IPS-11a (cell line): ENCODE results near the gene KRTAP3-3.
"Not testable (repeated sequence)": the region's sequence is repeated elsewhere in the genome, so short reads cannot be mapped to it uniquely, and the experiment has no call there.

Experiments used
- H3K4me3 ChIP-seq: one replicate; pipeline ENCODE4 v1.5.1; 2013; ENCODE audit warnings: low read depth, low read length, control low read depth

KRTAP3-3 gene

GRCh38 chr17:40993839-40994238, at the start of gene KRTAP3-3:
KRTAP3-3 (minus strand) TSS chr17:40994164; CDS start chr17:40994097, 67 bp downstream.
- H3K4me3 ChIP-seq, result no peak within 1 kb of the TSS

- H3K4me3 ChIP-seq, result no peak overlapping the region
These were observed 49.0 kb upstream of the KRTAP3-3 start for GRCh38 chr17:41042953-41043352.

- H3K4me3 ChIP-seq, result not testable (repeated sequence)
These were observed 47.0 kb upstream of the KRTAP3-3 start, which contains the start of gene KRTAP1-1 for GRCh38 chr17:41040783-41041571. KRTAP1-1 (minus strand) TSS chr17:41041450; CDS start chr17:41041397, 53 bp downstream.

DNA sequence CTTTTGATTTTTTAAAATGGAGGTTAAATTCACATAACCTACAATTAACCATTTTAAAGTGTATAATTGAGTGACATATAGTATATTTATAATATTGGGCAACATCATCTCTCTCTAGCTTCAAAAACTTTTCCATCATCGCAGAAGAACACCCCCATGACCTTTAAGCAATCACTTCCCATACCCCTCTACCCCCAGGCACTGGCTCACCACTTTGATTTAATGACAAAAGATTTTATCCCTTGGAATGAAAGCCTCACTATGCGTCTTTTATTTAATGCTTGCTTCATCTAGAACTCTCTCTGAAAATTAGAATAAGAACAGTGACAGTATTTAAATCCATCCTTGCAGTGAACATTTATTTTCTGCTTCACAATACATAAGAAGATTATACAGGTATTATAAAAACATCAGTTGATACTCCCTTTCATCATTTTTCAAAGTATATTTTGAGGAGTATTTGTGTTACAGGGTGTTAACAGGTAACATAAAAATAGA, 43.9 kb upstream of the KRTAP3-3 start:
- no peak overlapping the region for H3K4me3 ChIP-seq

- H3K4me3 ChIP-seq, result not testable (repeated sequence)
These were observed 40.5 kb upstream of the KRTAP3-3 start, which contains the start of gene KRTAP1-3 for GRCh38 chr17:41034346-41034935. KRTAP1-3 (minus strand) TSS chr17:41034874; CDS start chr17:41034821, 53 bp downstream.

GRCh38 chr17:41029633-41030245, 35.8 kb upstream of the KRTAP3-3 start, which contains the start of gene KRTAP1-4:
KRTAP1-4 (minus strand) TSS chr17:41030195; CDS start chr17:41030078, 117 bp downstream.
- H3K4me3 ChIP-seq, result no peak within 1 kb of the TSS

GRCh38 chr17:41026715-41027471, 32.9 kb upstream of the KRTAP3-3 start, which contains the start of gene KRTAP1-5:
KRTAP1-5 (minus strand) TSS chr17:41027208; CDS start chr17:41027155, 53 bp downstream.
- no peak within 1 kb of the TSS for H3K4me3 ChIP-seq

- H3K4me3 ChIP-seq, result no peak overlapping the region
These were observed 30.7 kb upstream of the KRTAP3-3 start for GRCh38 chr17:41024697-41025096.

DNA sequence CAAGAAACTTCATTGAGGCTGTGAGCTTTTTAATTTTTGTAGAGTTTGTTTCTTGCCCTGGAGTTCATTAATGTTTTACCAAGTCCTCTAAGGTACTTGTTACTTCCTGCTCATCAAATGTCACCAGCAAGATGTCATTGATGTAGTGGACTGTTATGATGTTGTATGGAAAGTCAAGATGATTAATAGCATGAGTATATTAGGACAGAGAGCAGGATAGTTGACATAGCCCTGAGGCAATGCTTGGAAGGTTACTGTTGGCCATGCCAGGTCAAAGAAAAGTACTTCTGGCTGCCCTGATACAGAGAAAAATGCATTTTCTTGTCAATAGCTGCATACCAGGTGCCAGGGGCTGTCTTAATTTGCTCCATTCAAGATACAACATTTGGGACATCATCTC, 26.4 kb upstream of the KRTAP3-3 start:
- no peak overlapping the region for H3K4me3 ChIP-seq

DNA sequence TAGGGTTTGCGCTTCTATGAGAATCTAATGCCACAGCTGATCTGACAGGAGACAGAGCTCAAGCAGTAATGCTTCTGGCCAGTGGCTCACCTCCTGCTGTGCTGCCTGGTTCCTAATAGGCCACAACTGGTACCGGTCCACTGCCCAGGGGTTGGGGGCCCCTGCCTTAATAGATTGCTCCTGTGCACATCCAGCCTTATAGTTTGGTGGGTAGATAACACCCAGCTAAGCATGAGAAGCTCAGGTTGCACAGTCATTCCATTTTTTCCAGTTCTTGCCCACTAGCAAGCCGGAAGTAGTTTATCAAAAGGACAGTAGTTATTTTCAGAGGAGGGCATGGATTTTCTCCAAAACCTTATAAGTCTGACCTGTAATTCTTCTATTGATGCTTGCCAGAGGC, 25.5 kb upstream of the KRTAP3-3 start:
- no peak overlapping the region for H3K4me3 ChIP-seq

GRCh38 chr17:41018541-41018940, 24.6 kb upstream of the KRTAP3-3 start:
- no peak overlapping the region for H3K4me3 ChIP-seq

- H3K4me3 ChIP-seq, result no peak overlapping the region
These were observed 22.7 kb upstream of the KRTAP3-3 start for GRCh38 chr17:41016578-41017215.

GRCh38 chr17:41015454-41015853, 21.5 kb upstream of the KRTAP3-3 start:
- H3K4me3 ChIP-seq, result no peak overlapping the region

- H3K4me3 ChIP-seq, result no peak overlapping the region
These were observed 19.6 kb upstream of the KRTAP3-3 start for GRCh38 chr17:41013606-41014005.

- no peak overlapping the region for H3K4me3 ChIP-seq
These were observed 19.2 kb upstream of the KRTAP3-3 start for GRCh38 chr17:41013181-41013580.

GRCh38 chr17:41012326-41013120, 18.6 kb upstream of the KRTAP3-3 start:
- no peak overlapping the region for H3K4me3 ChIP-seq

DNA sequence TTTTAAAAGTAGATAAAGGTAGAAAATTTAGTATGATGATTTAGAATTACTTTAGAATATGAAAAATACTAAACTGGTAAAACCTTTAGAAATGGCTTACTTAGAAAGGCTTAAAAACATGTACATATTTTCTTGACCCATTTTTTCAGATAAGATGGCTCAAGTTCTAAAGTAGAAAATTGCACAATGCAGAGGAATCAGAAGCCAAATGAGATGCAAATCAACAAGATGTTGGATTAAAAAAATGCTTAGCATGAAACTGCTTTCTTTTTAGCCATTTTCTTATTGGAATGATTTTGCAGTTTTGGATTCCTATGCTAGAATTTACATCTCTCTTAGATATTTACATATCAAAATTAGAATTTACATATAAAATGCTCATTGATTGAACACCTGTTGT, 16.5 kb upstream of the KRTAP3-3 start:
- no peak overlapping the region for H3K4me3 ChIP-seq

- H3K4me3 ChIP-seq, result no peak overlapping the region
These were observed 16.0 kb upstream of the KRTAP3-3 start for GRCh38 chr17:41009936-41010335.

DNA sequence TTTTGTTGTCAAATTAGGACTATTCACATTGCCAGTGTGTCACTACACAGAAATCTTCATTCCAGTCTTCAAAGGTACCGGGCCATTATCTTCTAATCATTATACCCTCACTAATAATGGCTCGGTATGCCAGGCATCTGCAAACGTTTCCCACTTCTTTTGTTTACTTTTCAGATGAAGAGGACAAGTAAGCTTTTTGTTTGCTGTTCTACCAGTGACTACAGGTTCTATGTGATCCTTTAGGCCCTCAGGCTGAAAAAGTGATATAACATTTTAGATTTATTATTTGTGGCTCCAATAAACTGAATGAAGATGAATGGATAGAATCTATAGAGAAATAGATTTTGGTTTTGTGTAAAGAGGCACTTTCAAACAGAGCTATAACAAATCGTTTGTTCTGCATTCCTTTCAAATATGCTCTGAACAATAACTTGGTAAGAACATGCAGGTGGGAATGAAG, 15.4 kb upstream of the KRTAP3-3 start:
- H3K4me3 ChIP-seq, result no peak overlapping the region
